ENCODE results near the gene PRSS2. TPM values are rescaled to one million over a fixed set of nuclear protein-coding genes. Genes with fewer than 3 reads are reported as not detected.

PRSS2 gene
- total and polyA plus RNA-seq, 2 donors (not counting 1 experiment from before 2014, with no cell fraction given) = not detected

DNA sequence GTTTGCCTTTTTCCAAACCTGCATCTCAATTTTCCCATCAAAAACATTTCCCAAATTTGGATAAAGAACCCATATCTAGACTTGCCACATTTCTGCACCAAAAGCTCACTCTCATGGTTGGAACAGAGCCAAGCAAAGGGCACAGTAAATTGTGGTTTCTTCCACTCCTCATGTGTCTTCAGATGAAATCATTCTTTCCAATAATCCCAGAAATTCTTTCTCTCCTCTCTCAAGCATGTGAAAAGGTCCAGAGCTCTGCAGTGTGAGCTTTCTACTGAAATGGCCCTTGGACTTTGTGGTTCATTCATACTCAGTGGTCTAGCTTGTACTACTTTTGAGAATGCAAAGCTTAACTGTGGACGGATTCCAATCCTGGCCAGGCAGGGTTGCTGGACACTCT lies 19.8 kb downstream of the PRSS2 start:
- Histone ChIP-seq H3K27ac (ENCODE audit: insufficient read depth, low read length) (no peak overlapping the region), H3K36me3 (ENCODE audit: control insufficient read depth, insufficient read depth, low read length) (no peaks in the 10 kb centered on the region), H3K79me2 (ENCODE audit: control insufficient read depth, insufficient read depth, low read length) (no peaks in the 10 kb centered on the region), H3K4me3 (replicated peaks in 1 of 4; ENCODE audit: control extremely low read depth in 1 of 4, insufficient read depth in 1 of 4, low read depth in 3 of 4, low read length in 4 of 4) (no peak overlapping the region), H3K9me3 (ENCODE audit: control insufficient read depth, insufficient read depth, low read depth, low read length) (no peaks in the 10 kb centered on the region), H3K27me3 (ENCODE audit: control insufficient read depth, insufficient read depth, low read length) (peaks cover 22% of the 10 kb centered on the region), H3K4me1 (ENCODE audit: control insufficient read depth, extremely low read depth, insufficient read depth, low read length) (no peaks in the 10 kb centered on the region), H2AFZ (ENCODE audit: low read length) (no peak overlapping the region), H3K9ac (ENCODE audit: insufficient read depth, low read length) (no peak overlapping the region), H3K4me2 (ENCODE audit: extremely low read depth, insufficient read depth, low read length) (no peak overlapping the region), H4K20me1 (ENCODE audit: control insufficient read depth, extremely low read depth, insufficient read depth, low read length) (no peaks in the 10 kb centered on the region)
- peak in 1 of 2 donors; percentile 27 for DNase-seq (ENCODE audit: low read depth in 2 of 2)
- TF ChIP-seq CTCF (conservative IDR thresholded peaks at IDR 0.05 in 1 of 2, IDR thresholded peaks at IDR 0.05 in 1 of 2; ENCODE audit: low read depth in 1 of 2, low read length in 2 of 2) (no peak), EZH2 (IDR thresholded peaks at IDR 0.05; ENCODE audit: low read length, missing control alignments) (no peak)

DNA sequence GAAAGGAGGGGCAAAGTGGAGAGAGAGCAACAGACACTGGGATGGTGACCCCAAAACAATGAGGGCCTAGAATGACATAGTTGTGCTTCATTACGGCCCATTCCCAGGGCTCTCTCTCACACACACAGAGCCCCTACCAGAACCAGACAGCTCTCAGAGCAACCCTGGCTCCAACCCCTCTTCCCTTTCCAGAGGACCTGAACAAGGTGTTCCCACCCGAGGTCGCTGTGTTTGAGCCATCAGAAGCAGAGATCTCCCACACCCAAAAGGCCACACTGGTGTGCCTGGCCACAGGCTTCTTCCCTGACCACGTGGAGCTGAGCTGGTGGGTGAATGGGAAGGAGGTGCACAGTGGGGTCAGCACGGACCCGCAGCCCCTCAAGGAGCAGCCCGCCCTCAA lies 20.7 kb downstream of the PRSS2 start:
- no peak for DNase-seq (ENCODE audit: low read depth in 2 of 2)
- Histone ChIP-seq H3K9me3 (ENCODE audit: control insufficient read depth, insufficient read depth, low read depth, low read length) (no peaks in the 10 kb centered on the region), H3K4me2 (ENCODE audit: extremely low read depth, insufficient read depth, low read length) (no peak overlapping the region), H3K4me3 (replicated peaks in 1 of 4; ENCODE audit: control extremely low read depth in 1 of 4, insufficient read depth in 1 of 4, low read depth in 3 of 4, low read length in 4 of 4) (no peak overlapping the region), H3K79me2 (ENCODE audit: control insufficient read depth, insufficient read depth, low read length) (no peaks in the 10 kb centered on the region), H3K4me1 (ENCODE audit: control insufficient read depth, extremely low read depth, insufficient read depth, low read length) (no peaks in the 10 kb centered on the region), H3K27ac (ENCODE audit: insufficient read depth, low read length) (no peak overlapping the region), H3K9ac (ENCODE audit: insufficient read depth, low read length) (no peak overlapping the region), H3K27me3 (ENCODE audit: control insufficient read depth, insufficient read depth, low read length) (peaks cover 28% of the 10 kb centered on the region), H4K20me1 (ENCODE audit: control insufficient read depth, extremely low read depth, insufficient read depth, low read length) (no peaks in the 10 kb centered on the region), H3K36me3 (ENCODE audit: control insufficient read depth, insufficient read depth, low read length) (no peaks in the 10 kb centered on the region), H2AFZ (ENCODE audit: low read length) (no peak overlapping the region)
- TF ChIP-seq EZH2 (IDR thresholded peaks at IDR 0.05; ENCODE audit: low read length, missing control alignments) (no peak), CTCF (conservative IDR thresholded peaks at IDR 0.05 in 1 of 2, IDR thresholded peaks at IDR 0.05 in 1 of 2; ENCODE audit: low read depth in 1 of 2, low read length in 2 of 2) (no peak)

- Histone ChIP-seq H3K36me3 (ENCODE audit: control insufficient read depth, insufficient read depth, low read length) (no peaks in the 10 kb centered on the region), H3K9ac (ENCODE audit: insufficient read depth, low read length) (no peak overlapping the region), H3K27ac (ENCODE audit: insufficient read depth, low read length) (no peak overlapping the region), H3K4me3 (replicated peaks in 1 of 4; ENCODE audit: control extremely low read depth in 1 of 4, insufficient read depth in 1 of 4, low read depth in 3 of 4, low read length in 4 of 4) (no peak overlapping the region), H3K79me2 (ENCODE audit: control insufficient read depth, insufficient read depth, low read length) (no peaks in the 10 kb centered on the region), H3K27me3 (ENCODE audit: control insufficient read depth, insufficient read depth, low read length) (peaks cover 35% of the 10 kb centered on the region), H3K4me2 (ENCODE audit: extremely low read depth, insufficient read depth, low read length) (no peak overlapping the region), H4K20me1 (ENCODE audit: control insufficient read depth, extremely low read depth, insufficient read depth, low read length) (no peaks in the 10 kb centered on the region), H3K9me3 (ENCODE audit: control insufficient read depth, insufficient read depth, low read depth, low read length) (no peaks in the 10 kb centered on the region), H3K4me1 (ENCODE audit: control insufficient read depth, extremely low read depth, insufficient read depth, low read length) (no peaks in the 10 kb centered on the region), H2AFZ (ENCODE audit: low read length) (no peak overlapping the region)
- no peak for TF ChIP-seq EZH2 (IDR thresholded peaks at IDR 0.05; ENCODE audit: low read length, missing control alignments)
- DNase-seq (ENCODE audit: low read depth in 2 of 2) = no peak
Measured at GRCh38 chr7:142792129-142792528, 21.4 kb downstream of the PRSS2 start.
